IPS-NIHi11 (cell line): Measurements from ENCODE around the gene TMEM59L.

Experiments
- DNase-seq: peaks from one replicate; pipeline ENCODE4 v3.0.0; 2012; ENCODE audit warnings: mixed read lengths, low spot score

The TMEM59L gene

GRCh38 chr19:18658366-18658855 is 45.7 kb downstream of the TMEM59L start:
- DNase-seq: no peak

GRCh38 chr19:18659281-18660050 is 46.8 kb downstream of the TMEM59L start:
- DNase-seq: no peak

GRCh38 chr19:18660051-18660910 is 47.6 kb downstream of the TMEM59L start:
- no peak for DNase-seq

- no peak for DNase-seq
Observed at GRCh38 chr19:18660939-18661670, 48.4 kb downstream of the TMEM59L start.

DNA sequence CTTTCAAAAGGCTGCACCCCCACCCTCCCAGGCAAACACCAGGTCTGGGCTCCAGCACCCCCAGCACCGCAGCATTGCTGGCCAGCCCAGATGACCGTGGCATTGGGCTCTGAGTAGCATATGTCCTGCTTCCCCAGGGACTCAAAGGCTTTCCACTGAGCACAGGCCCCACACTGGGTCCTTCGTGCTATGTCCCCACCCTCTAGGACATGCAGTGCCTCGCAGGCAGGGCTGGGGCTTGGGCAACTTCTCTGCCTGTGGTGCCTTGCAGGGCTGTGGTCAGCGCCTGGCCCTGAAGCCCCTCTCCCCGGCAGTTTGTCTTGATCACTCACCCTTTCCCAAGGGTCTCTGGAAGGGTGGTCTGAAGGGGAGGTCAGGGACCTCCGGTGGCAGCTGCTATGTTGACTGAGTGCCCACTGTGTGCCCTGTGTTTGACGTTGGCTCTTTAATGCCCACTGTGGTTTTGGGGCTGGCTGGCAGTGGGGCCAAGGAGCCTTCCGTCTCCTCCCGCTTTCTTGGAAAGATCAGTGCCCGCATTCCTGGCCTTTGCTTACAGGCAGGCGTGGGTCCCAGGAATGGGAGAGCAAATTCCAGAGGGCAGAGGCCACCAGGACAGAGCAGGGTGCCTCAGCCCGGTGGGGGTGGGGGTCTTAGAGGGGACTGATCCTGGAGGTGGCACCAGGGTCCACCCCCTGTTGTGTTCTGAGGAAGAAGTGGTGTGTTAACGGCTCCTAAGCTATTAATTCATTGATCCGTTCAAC is 50.5 kb downstream of the TMEM59L start:
- DNase-seq: no peak

- no peak for DNase-seq
Observed at GRCh38 chr19:18663940-18664530, 51.4 kb downstream of the TMEM59L start.

DNA sequence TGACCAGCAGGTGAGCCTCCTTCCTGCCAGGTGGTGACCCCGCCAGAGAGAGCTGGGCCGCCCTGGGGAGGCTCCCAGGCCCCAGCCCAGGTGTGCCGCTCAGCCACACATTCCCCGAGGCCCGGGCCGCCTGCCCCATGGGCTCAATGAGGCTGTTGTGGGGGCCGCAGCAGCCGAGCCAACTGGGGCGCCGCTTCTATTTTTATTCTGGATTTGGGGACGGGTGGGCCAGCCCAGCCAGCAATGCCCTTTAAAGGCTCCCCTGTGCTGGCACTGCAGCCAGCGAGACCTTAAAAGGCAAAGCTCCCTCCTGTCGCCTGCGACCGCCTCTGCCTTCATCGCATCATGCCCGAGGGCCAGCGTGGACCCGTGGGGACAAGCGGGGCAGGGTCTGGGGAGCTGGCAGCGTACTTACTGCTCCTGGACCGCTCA is 53.1 kb downstream of the TMEM59L start:
- no peak for DNase-seq

DNA sequence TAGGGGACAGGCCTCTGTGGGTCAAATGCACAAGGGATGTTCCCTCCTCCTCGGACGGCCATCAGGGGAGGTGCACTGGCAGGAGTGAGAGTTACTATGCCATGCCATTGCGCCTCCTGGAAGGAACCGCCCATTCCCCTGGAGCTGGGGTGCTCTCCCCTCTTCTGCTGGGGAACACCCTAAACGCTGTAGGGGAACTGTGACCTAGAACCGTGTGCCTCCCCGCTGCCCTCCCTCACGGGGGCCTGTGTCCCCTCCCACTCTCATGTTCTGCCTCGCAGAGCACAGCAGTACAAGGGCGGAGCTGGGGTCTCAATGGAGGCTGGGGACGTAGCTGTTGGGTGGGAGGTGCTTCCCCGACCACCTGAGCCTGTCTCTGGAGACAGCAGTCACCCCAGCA is 53.6 kb downstream of the TMEM59L start:
- no peak for DNase-seq

DNA sequence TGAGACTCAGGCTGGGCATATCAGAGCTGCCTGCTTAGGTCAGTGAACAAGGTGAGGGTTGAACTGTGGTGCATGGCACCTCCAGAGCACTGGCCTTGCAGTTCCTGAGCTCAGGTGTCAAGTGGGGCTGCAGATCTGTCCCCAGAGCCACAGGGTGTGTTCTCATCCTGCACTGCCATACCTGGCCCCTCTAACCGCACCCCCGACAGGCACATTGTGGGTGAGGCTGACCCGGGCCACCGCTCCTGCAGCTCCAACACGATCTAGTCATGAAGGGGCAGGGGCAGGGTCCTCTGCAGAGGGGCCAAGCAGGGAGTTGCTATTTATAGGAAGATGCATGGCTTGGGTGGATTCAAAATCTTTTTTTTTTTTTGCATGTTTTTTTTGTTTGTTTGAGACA is 54.1 kb downstream of the TMEM59L start:
- DNase-seq: no peak

DNA sequence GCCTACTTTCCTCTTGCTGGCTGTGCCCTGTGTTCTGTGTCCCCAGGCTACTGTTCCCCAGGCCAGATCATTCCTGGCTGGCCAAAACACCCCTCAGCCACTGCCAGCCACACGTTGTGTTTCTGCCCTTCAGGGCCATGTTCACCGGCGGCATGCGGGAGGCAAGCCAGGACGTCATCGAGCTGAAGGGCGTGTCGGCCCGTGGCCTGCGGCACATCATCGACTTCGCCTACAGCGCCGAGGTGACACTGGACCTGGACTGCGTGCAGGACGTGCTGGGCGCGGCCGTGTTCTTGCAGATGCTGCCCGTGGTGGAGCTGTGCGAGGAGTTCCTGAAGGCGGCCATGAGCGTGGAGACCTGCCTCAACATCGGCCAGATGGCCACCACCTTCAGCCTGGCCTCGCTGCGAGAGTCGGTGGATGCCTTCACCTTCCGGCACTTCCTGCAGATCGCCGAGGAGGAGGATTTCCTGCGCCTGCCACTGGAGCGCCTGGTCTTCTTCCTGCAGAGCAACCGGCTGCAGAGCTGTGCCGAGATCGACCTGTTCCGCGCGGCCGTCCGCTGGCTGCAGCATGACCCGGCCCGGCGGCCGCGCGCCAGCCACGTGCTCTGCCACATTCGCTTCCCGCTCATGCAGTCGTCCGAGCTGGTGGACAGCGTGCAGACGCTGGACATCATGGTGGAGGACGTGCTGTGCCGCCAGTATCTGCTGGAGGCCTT is 55.0 kb downstream of the TMEM59L start:
- no peak for DNase-seq

DNA sequence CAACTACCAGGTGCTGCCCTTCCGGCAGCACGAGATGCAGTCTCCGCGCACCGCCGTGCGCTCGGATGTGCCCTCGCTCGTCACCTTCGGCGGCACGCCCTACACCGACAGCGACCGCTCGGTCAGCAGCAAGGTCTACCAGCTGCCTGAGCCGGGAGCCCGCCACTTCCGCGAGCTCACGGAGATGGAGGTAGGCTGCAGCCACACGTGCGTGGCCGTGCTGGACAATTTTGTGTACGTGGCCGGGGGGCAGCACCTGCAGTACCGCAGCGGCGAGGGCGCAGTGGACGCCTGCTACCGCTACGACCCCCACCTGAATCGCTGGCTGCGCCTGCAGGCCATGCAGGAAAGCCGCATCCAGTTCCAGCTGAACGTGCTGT is 55.6 kb downstream of the TMEM59L start:
- no peak for DNase-seq

- no peak for DNase-seq
Observed at GRCh38 chr19:18668744-18669523, 56.3 kb downstream of the TMEM59L start.

DNA sequence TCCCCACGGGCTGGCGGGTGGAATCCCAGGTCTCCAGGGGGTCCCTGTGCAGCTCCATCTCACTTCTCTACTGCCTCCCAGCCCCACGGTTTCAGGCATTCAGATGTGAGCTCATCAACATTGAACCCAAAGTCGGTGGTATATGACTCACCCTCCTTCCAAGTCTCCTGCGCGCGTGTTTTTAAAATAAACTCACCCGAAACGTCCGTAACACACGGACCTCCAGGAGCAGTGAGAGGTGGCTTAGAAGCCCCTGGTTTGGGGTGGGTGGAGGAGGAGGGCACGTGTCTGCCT is 56.8 kb downstream of the TMEM59L start:
- no peak for DNase-seq

DNA sequence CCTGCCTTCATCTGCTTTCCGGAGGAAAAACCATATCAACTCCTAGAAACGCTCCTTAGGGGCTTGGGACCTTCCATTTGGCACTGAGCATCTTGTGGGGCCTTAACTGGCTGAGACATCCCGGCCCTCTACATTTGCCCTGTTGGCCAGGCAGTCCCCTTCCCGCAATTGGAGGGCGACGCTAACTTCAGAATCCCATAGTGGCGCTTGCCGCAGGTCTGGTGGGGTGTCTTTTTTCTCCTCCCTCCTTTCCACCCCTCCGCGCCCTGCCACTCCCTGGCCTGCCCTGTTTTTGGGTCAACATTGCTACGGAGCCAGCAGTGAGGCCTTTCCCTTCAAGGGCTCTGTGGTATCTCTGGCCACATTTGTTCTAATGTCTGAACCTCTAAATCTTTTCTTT is 57.2 kb downstream of the TMEM59L start:
- no peak for DNase-seq

GRCh38 chr19:18670312-18670711 is 57.6 kb downstream of the TMEM59L start:
- DNase-seq: no peak
